ENCODE data around the gene HEPACAM.

Gene HEPACAM

GRCh38 chr11:124941703-124942102 lies 5.9 kb upstream of the HEPACAM start:
- Histone ChIP-seq H3K9me3 (ENCODE audit: severe bottlenecking) (no peaks in the 10 kb centered on the region), H3K27me3 (ENCODE audit: insufficient read depth, low read depth, severe bottlenecking) (no peaks in the 10 kb centered on the region), H3K27ac (no peak overlapping the region), H3K36me3 (no peaks in the 10 kb centered on the region), H3K4me3 (ENCODE audit: low read depth, low read length) (no peak overlapping the region)
- no peak for TF ChIP-seq CTCF (IDR thresholded peaks at IDR 0.05; ENCODE audit: low read depth, low read length)
- no peak for DNase-seq

GRCh38 chr11:124938970-124939369 lies 3.1 kb upstream of the HEPACAM start:
- TF ChIP-seq CTCF (IDR thresholded peaks at IDR 0.05; ENCODE audit: low read depth, low read length): no peak
- no peaks in the 10 kb centered on the region for H3K27me3 ChIP-seq (ENCODE audit: insufficient read depth, low read depth, severe bottlenecking)
- no peak overlapping the region for H3K4me3 ChIP-seq (ENCODE audit: low read depth, low read length)
- H3K9me3 ChIP-seq (ENCODE audit: severe bottlenecking): no peaks in the 10 kb centered on the region
- no peak for DNase-seq
- no peak overlapping the region for H3K27ac ChIP-seq
- no peaks in the 10 kb centered on the region for H3K36me3 ChIP-seq

- no peaks in the 10 kb centered on the region for H3K9me3 ChIP-seq (ENCODE audit: severe bottlenecking)
- TF ChIP-seq CTCF (IDR thresholded peaks at IDR 0.05; ENCODE audit: low read depth, low read length): no peak
- H3K27me3 ChIP-seq (ENCODE audit: insufficient read depth, low read depth, severe bottlenecking): no peaks in the 10 kb centered on the region
- no peak for DNase-seq
- no peak overlapping the region for H3K27ac ChIP-seq
- no peaks in the 10 kb centered on the region for H3K36me3 ChIP-seq
- no peak overlapping the region for H3K4me3 ChIP-seq (ENCODE audit: low read depth, low read length)
Measured at GRCh38 chr11:124938206-124938765, 2.4 kb upstream of the HEPACAM start.

GRCh38 chr11:124937336-124937935 lies 1.6 kb upstream of the HEPACAM start:
- Histone ChIP-seq H3K9me3 (ENCODE audit: severe bottlenecking) (no peaks in the 10 kb centered on the region), H3K27me3 (ENCODE audit: insufficient read depth, low read depth, severe bottlenecking) (no peaks in the 10 kb centered on the region), H3K36me3 (no peaks in the 10 kb centered on the region), H3K4me3 (ENCODE audit: low read depth, low read length) (no peak overlapping the region), H3K27ac (no peak overlapping the region)
- no peak for DNase-seq
- no peak for TF ChIP-seq CTCF (IDR thresholded peaks at IDR 0.05; ENCODE audit: low read depth, low read length)

GRCh38 chr11:124934862-124935547 lies 842 bp downstream of the HEPACAM start:
- no peak for DNase-seq
- no peaks in the 10 kb centered on the region for H3K9me3 ChIP-seq (ENCODE audit: severe bottlenecking)
- H3K36me3 ChIP-seq: no peaks in the 10 kb centered on the region
- H3K4me3 ChIP-seq (ENCODE audit: low read depth, low read length): no peak overlapping the region
- TF ChIP-seq CTCF (IDR thresholded peaks at IDR 0.05; ENCODE audit: low read depth, low read length): no peak
- H3K27ac ChIP-seq: no peak overlapping the region
- H3K27me3 ChIP-seq (ENCODE audit: insufficient read depth, low read depth, severe bottlenecking): no peaks in the 10 kb centered on the region

Data from WERI-Rb-1 (cell line).